CD4-positive, alpha-beta T cell (primary cell): Measurements from ENCODE around the gene ZNF609. TPM values are rescaled to one million over a fixed set of nuclear protein-coding genes. Genes with fewer than 3 reads are reported as not detected.

Source experiments
- ATAC-seq: fragments of 200-7000 bp; cut with Tn5 transposase; one replicate; pipeline ENCODE4 v1.10.0; 2022; ENCODE audit warnings: mild to moderate bottlenecking; ENCODE audit not compliant: poor library complexity
- CTCF ChIA-PET: fragments of 350-600 bp; sonication (Branson Sonifier 250); formaldehyde crosslinking; loops from one replicate; lab custom pipeline; 2021; ENCODE audit warnings: antibody characterized with exemption, inconsistent platforms; lab: Charles Lee
- POLR2A ChIA-PET: fragments of 350-600 bp; sonication (Branson Sonifier 250); formaldehyde crosslinking; loops from one replicate; lab custom pipeline; 2021; ENCODE audit warnings: antibody characterized with exemption, inconsistent platforms; lab: Charles Lee
- DNase-seq, 14 experiments: peaks; one replicate each; pipeline ENCODE4 v3.0.0-alpha.2; 2013 to 2020; ENCODE audit warnings: mixed read lengths in 2 of 14
- H3K27ac ChIP-seq, 2 donors: one replicate each; pipeline versions ENCODE4 v1.5.1 to v1.7.0; 2013; ENCODE audit warnings: low read length in 2 of 2, low read depth in 1 of 2, mild to moderate bottlenecking in 1 of 2
- H3K27me3 ChIP-seq, 2 experiments: 1 replicate in 1 of 2; 2 replicates in 1 of 2; pipeline versions ENCODE4 v1.6.1 to v1.7.0; 2013; ENCODE audit warnings: low read length in 2 of 2, control low read depth in 1 of 2, mild to moderate bottlenecking in 1 of 2, moderate library complexity in 1 of 2; ENCODE audit not compliant: insufficient read depth in 2 of 2, control insufficient read depth in 1 of 2
- H3K36me3 ChIP-seq: one replicate; pipeline ENCODE4 v1.6.1; 2013; ENCODE audit warnings: low read length, control low read depth; ENCODE audit not compliant: insufficient read depth
- H3K4me1 ChIP-seq: one replicate; pipeline ENCODE4 v1.6.1; 2013; ENCODE audit warnings: low read length, control low read depth; ENCODE audit not compliant: insufficient read depth
- H3K4me3 ChIP-seq: one replicate; pipeline ENCODE4 v1.5.1; 2013; ENCODE audit warnings: mild to moderate bottlenecking, low read length, moderate library complexity
- H3K9me3 ChIP-seq, 2 experiments: 1 replicate in 1 of 2; 2 replicates in 1 of 2; pipeline versions ENCODE4 v1.6.1 to v1.7.0; 2013; ENCODE audit warnings: low read length in 2 of 2, mild to moderate bottlenecking in 2 of 2, control low read depth in 1 of 2, moderate library complexity in 1 of 2; ENCODE audit not compliant: control insufficient read depth in 1 of 2, insufficient read depth in 1 of 2
- H3K27ac Mint-ChIP-seq: one replicate; pipeline ENCODE4 v1.8.0; 2020; ENCODE audit warnings: mixed read lengths
- H3K27me3 Mint-ChIP-seq: one replicate; pipeline ENCODE4 v1.8.0; 2021; ENCODE audit warnings: mixed read lengths
- H3K36me3 Mint-ChIP-seq: one replicate; pipeline ENCODE4 v1.8.0; 2021; ENCODE audit warnings: low read depth, mixed read lengths
- H3K4me1 Mint-ChIP-seq: one replicate; pipeline ENCODE4 v1.8.0; 2021; ENCODE audit warnings: low read depth, mixed read lengths
- H3K4me3 Mint-ChIP-seq: one replicate; pipeline ENCODE4 v1.8.0; 2020; ENCODE audit warnings: mild to moderate bottlenecking, mixed read lengths
- H3K9me3 Mint-ChIP-seq: one replicate; pipeline ENCODE4 v1.8.0; 2020; ENCODE audit warnings: mixed read lengths
- intact Hi-C, 2 experiments: fragments of 100-400 bp; cut with DNase I in 1 of 2; cut with micrococcal nuclease in 1 of 2; formaldehyde crosslinking; loops; one replicate each; pipeline versions ENCODE4 v1.15.1 to v1.9.0; 2023 to 2025; cut with DNase I, micrococcal nuclease
- total RNA-seq, 174 experiments: library from RNA in 2 of 174; stranded (reverse) in 2 of 174; gene quantifications; one replicate each; pipeline ENCODE4 v1.2.3 and lab custom pipeline; 2021 to 2026
- TF ChIP-seq, protein P1 (sequence below): fragments of 200-600 bp; IDR thresholded peaks from one replicate; pipeline ENCODE4 v1.8.0; 2022; ENCODE audit warnings: antibody characterized with exemption, mild to moderate bottlenecking

Gene ZNF609
- total RNA-seq, 2 experiments from 2014 or later, result 62.4 to 65.3 TPM

DNA sequence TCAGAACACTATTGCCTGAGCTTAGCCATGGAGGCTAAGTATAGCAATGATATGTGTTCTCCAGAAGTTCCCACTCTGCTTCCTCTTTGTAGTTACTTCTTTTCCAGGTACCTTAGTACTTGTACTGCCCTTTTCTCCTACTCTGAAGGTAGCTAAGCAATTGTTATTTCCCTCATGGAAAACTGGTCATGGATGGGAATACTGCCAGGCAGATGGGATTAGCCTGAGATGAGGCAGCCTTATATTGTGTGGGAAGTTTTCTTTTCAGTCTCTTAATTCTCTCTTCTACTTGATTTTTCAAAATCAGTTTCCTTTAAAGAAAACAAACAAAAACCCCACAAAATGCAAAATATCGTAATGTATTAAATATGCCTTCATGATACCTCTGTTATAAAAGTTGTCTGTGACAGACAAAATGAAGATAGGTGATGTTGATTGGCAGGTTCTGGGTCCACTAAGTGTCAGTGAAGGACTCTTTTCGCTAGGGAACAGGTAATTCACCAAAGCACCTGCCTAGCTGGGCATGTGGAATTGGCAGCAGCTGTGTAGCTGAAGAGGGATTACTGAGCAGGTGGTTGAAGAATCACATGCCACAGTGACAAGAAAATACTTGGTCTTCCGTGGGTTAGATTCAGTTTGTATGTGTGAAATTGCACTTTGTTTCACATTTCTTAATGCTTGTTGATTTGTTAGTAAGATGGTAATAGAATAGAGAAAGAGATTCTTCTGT is 4.1 kb downstream of the ZNF609 start:
- Histone ChIP-seq H3K9me3 (no peaks in the 10 kb centered on the region), H3K27ac (no peak overlapping the region), H3K36me3 (no peaks in the 10 kb centered on the region), H3K27me3 (no peaks in the 10 kb centered on the region), H3K4me3 (no peak overlapping the region), H3K4me1 (peaks cover 48% of the 10 kb centered on the region)
- intact Hi-C loops, result loop anchor here in 1 of 2 experiments (5.0 to 10.0 kb wide), 2 partner anchors 38 to 80 kb away; partner anchors contain the start of genes PCLAF and TRIP4
- CTCF ChIA-PET, result no interaction called here
- Mint-ChIP-seq H3K4me1 (peaks cover 85% of the 10 kb centered on the region), H3K9me3 (no peaks in the 10 kb centered on the region), H3K4me3 (peak overlapping the region; percentile 62), H3K27me3 (no peaks in the 10 kb centered on the region), H3K27ac (peak overlapping the region; percentile 46), H3K36me3 (peaks cover 40% of the 10 kb centered on the region)
- no peak for DNase-seq
- TF ChIP-seq, protein P1, sequence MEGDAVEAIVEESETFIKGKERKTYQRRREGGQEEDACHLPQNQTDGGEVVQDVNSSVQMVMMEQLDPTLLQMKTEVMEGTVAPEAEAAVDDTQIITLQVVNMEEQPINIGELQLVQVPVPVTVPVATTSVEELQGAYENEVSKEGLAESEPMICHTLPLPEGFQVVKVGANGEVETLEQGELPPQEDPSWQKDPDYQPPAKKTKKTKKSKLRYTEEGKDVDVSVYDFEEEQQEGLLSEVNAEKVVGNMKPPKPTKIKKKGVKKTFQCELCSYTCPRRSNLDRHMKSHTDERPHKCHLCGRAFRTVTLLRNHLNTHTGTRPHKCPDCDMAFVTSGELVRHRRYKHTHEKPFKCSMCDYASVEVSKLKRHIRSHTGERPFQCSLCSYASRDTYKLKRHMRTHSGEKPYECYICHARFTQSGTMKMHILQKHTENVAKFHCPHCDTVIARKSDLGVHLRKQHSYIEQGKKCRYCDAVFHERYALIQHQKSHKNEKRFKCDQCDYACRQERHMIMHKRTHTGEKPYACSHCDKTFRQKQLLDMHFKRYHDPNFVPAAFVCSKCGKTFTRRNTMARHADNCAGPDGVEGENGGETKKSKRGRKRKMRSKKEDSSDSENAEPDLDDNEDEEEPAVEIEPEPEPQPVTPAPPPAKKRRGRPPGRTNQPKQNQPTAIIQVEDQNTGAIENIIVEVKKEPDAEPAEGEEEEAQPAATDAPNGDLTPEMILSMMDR, result no peak
- ATAC-seq, result no peak
- POLR2A ChIA-PET, result interaction anchor here (0.8 to 1.1 kb wide), 2 partner anchors 170 to 187 kb away, joined by 3 to 6 read pairs; no protein-coding TSS in a partner anchor

DNA sequence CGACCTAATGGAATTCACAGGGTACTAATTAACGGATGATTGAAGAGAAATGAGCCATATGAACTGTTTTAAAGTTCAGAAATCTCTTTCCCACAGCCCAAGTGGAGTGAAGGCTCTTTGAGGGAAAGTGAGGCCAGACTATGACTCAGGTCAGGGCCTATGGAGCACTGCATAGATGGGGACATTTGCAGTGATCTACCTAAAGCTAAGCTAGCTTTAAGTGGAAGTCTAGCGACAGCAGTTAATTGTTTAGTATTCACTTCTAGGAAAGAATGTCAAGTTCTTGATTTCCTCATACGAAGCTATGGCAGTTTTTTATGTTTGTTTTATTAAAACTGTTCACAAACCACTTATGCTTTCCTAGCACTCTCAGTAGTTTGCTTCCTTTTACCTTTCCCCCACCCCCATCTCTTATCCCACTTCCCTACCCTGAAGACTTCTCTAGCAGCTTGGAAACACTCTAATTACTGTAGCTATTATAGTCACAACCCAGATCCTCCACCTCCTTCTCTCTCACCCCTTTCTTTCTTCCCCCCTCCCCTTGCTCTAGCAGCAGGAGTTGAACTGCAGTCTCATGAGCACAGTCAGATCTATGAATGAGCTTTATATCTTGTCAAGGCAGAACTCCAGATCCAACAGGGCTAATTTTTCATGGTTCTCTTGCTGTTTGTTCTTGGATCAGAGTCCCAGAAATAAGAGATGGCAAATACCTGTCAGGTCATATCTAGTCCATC is 6.2 kb downstream of the ZNF609 start:
- ChIA-PET CTCF (no interaction called here), POLR2A (interaction anchor here (0.5 to 1.2 kb wide), 3 partner anchors 66 to 1909 kb away, joined by 3 read pairs; no protein-coding TSS in a partner anchor)
- ATAC-seq (peak; percentile 31), DNase-seq (no peak)
- intact Hi-C loops, result loop anchor here in 1 of 2 experiments (10.0 kb wide), 1 partner anchor 82 kb away; the partner anchor contains the start of genes PCLAF and TRIP4
- peaks cover 38% of the 10 kb centered on the region for H3K36me3 Mint-ChIP-seq
- Histone ChIP-seq H3K4me1 (peaks cover 38% of the 10 kb centered on the region), H3K9me3 (no peaks in the 10 kb centered on the region), H3K27me3 (no peaks in the 10 kb centered on the region), H3K4me3 (no peak overlapping the region), H3K27ac (no peak overlapping the region), H3K36me3 (peaks cover 3% of the 10 kb centered on the region)
- H3K27me3 Mint-ChIP-seq, result no peaks in the 10 kb centered on the region
- H3K4me3 Mint-ChIP-seq, result peak overlapping the region; percentile 12
- TF ChIP-seq, protein P1, result no peak
- peaks cover 81% of the 10 kb centered on the region for H3K4me1 Mint-ChIP-seq
- no peaks in the 10 kb centered on the region for H3K9me3 Mint-ChIP-seq
- peak overlapping the region; percentile 50 for H3K27ac Mint-ChIP-seq

DNA sequence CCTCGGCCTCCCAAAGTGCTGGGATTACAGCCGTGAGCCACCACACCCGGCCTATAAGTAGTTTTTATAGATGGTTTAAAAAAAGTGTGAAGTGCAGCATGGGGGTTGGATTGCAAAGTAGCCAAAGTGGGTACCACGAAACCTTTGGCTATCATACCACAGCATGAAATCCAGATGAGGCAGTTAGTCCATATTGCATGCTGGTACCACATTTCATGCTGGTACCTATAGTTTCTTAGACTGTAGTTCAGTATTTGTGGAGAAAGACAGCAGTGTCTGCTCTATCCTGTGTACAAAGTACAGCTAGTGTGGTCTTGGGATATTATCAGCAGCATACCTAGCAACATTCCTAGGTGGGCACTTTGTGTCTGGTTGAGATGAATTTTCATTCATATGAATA is 11.8 kb downstream of the ZNF609 start:
- Mint-ChIP-seq H3K27me3 (no peaks in the 10 kb centered on the region), H3K4me3 (no peak overlapping the region), H3K4me1 (peaks cover 53% of the 10 kb centered on the region), H3K9me3 (no peaks in the 10 kb centered on the region), H3K36me3 (peaks cover 57% of the 10 kb centered on the region), H3K27ac (peak overlapping the region; percentile 47)
- CTCF ChIA-PET, result no interaction called here
- ATAC-seq, result no peak
- intact Hi-C loops, result no loop called here
- H3K4me1 ChIP-seq, result peaks cover 3% of the 10 kb centered on the region
- H3K27ac ChIP-seq, result no peak overlapping the region
- H3K9me3 ChIP-seq, result no peaks in the 10 kb centered on the region
- POLR2A ChIA-PET, result no interaction called here
- DNase-seq, result no peak
- peaks cover 3% of the 10 kb centered on the region for H3K36me3 ChIP-seq
- TF ChIP-seq, protein P1, result no peak
- H3K27me3 ChIP-seq, result no peaks in the 10 kb centered on the region
- no peak overlapping the region for H3K4me3 ChIP-seq
